ENCODE results near the gene SSH3. TPM values are rescaled to one million over a fixed set of nuclear protein-coding genes. Genes with fewer than 3 reads are reported as not detected.

The SSH3 gene
- total RNA-seq, 4 donors from 2014 or later, result 7.7 to 48.8 (median 19.1) TPM

GRCh38 chr11:67320011-67320410 is 16.7 kb downstream of the SSH3 start:
- no peak for DNase-seq
- H3K36me3 ChIP-seq, result no peaks in the 10 kb centered on the region
- H3K4me1 ChIP-seq, result peaks cover 0 to 6% of the 10 kb centered on the region in 2 donors
- no peak overlapping the region for H3K27ac ChIP-seq
- H3K4me3 ChIP-seq, result no peak overlapping the region
- TF ChIP-seq CTCF (IDR thresholded peaks at IDR 0.05), result no peak
- no peak for TF ChIP-seq POLR2A (IDR thresholded peaks at IDR 0.05)
- intact Hi-C loops (cut with DNase I; ENCODE audit: low total_unique reads), result no loop called here
- no peaks in the 10 kb centered on the region for H3K27me3 ChIP-seq
- no peaks in the 10 kb centered on the region for H3K9me3 ChIP-seq

- no peak for DNase-seq
- H3K36me3 ChIP-seq, result no peaks in the 10 kb centered on the region
- H3K27ac ChIP-seq, result no peak overlapping the region
- no peaks in the 10 kb centered on the region for H3K27me3 ChIP-seq
- no peak overlapping the region for H3K4me3 ChIP-seq
- TF ChIP-seq CTCF (IDR thresholded peaks at IDR 0.05), result no peak
- no peak for TF ChIP-seq POLR2A (IDR thresholded peaks at IDR 0.05)
- peaks cover 0 to 6% of the 10 kb centered on the region in 2 donors for H3K4me1 ChIP-seq
- H3K9me3 ChIP-seq, result no peaks in the 10 kb centered on the region
- intact Hi-C loops (cut with DNase I; ENCODE audit: low total_unique reads), result no loop called here
Observed at GRCh38 chr11:67320691-67321090, 17.4 kb downstream of the SSH3 start.

DNA sequence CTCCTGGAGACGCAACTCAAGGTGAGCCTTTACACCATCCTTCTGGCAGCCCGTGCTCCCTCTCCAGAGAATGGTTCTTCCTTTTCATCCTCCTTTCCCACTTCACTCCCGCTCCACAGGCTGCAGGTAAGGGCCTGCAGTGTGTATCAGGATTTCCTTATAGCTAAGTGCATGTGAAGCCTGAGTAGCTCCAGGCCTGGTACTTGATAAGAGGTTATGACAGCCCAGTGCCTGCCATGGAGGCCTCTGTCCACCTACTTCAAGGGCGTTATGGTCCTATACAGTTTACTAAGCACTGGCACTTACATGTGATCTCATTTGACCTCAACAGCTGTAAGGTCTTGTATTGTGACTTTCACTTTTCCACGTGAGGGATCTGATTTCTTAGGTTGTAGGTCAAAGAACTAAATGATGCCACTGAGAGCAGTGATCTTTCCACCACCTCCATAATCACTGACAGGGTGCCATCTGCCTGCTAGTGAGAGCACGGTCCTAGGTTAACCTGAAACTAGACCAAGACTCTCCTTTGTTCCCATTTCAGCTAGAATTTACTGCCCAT is 18.1 kb downstream of the SSH3 start:
- Histone ChIP-seq H3K27me3 (no peaks in the 10 kb centered on the region), H3K27ac (no peak overlapping the region), H3K4me1 (peaks cover 0 to 6% of the 10 kb centered on the region in 2 donors), H3K4me3 (no peak overlapping the region), H3K9me3 (no peaks in the 10 kb centered on the region), H3K36me3 (no peaks in the 10 kb centered on the region)
- no peak for TF ChIP-seq CTCF (IDR thresholded peaks at IDR 0.05)
- no peak for TF ChIP-seq POLR2A (IDR thresholded peaks at IDR 0.05)
- intact Hi-C loops (cut with DNase I; ENCODE audit: low total_unique reads), result no loop called here
- no peak for DNase-seq

GRCh38 chr11:67322049-67322448 is 18.7 kb downstream of the SSH3 start:
- Histone ChIP-seq H3K27ac (no peak overlapping the region), H3K36me3 (no peaks in the 10 kb centered on the region), H3K27me3 (no peaks in the 10 kb centered on the region), H3K4me3 (no peak overlapping the region), H3K4me1 (peaks cover 0 to 6% of the 10 kb centered on the region in 2 donors), H3K9me3 (no peaks in the 10 kb centered on the region)
- DNase-seq, result no peak
- intact Hi-C loops (cut with DNase I; ENCODE audit: low total_unique reads), result no loop called here
- TF ChIP-seq CTCF (IDR thresholded peaks at IDR 0.05), result no peak
- no peak for TF ChIP-seq POLR2A (IDR thresholded peaks at IDR 0.05)

GRCh38 chr11:67323526-67323925 is 20.2 kb downstream of the SSH3 start:
- Histone ChIP-seq H3K27me3 (no peaks in the 10 kb centered on the region), H3K27ac (no peak overlapping the region), H3K4me1 (peaks cover 0 to 6% of the 10 kb centered on the region in 2 donors), H3K36me3 (no peaks in the 10 kb centered on the region), H3K9me3 (no peaks in the 10 kb centered on the region), H3K4me3 (no peak overlapping the region)
- TF ChIP-seq CTCF (IDR thresholded peaks at IDR 0.05) (no peak), POLR2A (IDR thresholded peaks at IDR 0.05) (no peak)
- intact Hi-C loops (cut with DNase I; ENCODE audit: low total_unique reads), result no loop called here
- no peak for DNase-seq
